ENCODE results near the gene CRYGD.

- TF ChIP-seq CTCF (IDR thresholded peaks at IDR 0.05) = no peak
- no peak for TF ChIP-seq POLR2A (IDR thresholded peaks at IDR 0.05)
Measured at GRCh38 chr2:208136716-208137094, 12.4 kb upstream of the CRYGD start.

All from adrenal gland (tissue), 5 donors.